PC-9 (cell line): ENCODE results near the gene PIEZO2.

Experiments used
- CTCF ChIP-seq: fragments of 200-600 bp; sonication (generic); conservative IDR thresholded peaks from 2 replicates; pipeline ENCODE4 v1.6.1; 2017; ENCODE audit warnings: mixed run types, antibody characterized with exemption, mild to moderate bottlenecking, moderate library complexity
- EZH2 ChIP-seq: fragments of 200-600 bp; sonication (generic); IDR thresholded peaks from 2 replicates; pipeline ENCODE4 v1.8.0; 2017; ENCODE audit warnings: antibody characterized with exemption, low read depth

GRCh38 chr18:10850216-10850615, 299.2 kb downstream of the PIEZO2 start:
- TF ChIP-seq CTCF: no peak
- no peak for TF ChIP-seq EZH2
